AG09319 (cell line): ENCODE data around the gene CCL28.
"Not testable (repeated sequence)": the region's sequence is repeated elsewhere in the genome, so short reads cannot be mapped to it uniquely, and the experiment has no call there.

Experiments used
- DNase-seq: peaks from one replicate; pipeline ENCODE4 v3.0.0-alpha.2; 2010; ENCODE audit warnings: low read depth; ENCODE audit errors: extremely low read depth
- CTCF ChIP-seq: IDR thresholded peaks from 2 replicates; pipeline ENCODE4 v1.5.1; 2011; ENCODE audit warnings: low read depth, mild to moderate bottlenecking, inconsistent platforms, low read length, moderate library complexity

CCL28 gene

GRCh38 chr5:43412156-43412555 lies at the start of gene CCL28:
CCL28 (minus strand) TSS chr5:43412391; CDS start chr5:43412316, 75 bp downstream.
- DNase-seq = no peak
- TF ChIP-seq CTCF = no peak

- DNase-seq = no peak
- no peak for TF ChIP-seq CTCF
Measured at GRCh38 chr5:43461066-43461465, 48.9 kb upstream of the CCL28 start.

GRCh38 chr5:43456556-43456955 lies 44.4 kb upstream of the CCL28 start:
- DNase-seq = no peak
- no peak for TF ChIP-seq CTCF

- DNase-seq = not testable (repeated sequence)
Measured at GRCh38 chr5:43441575-43441974, 29.4 kb upstream of the CCL28 start.

GRCh38 chr5:43437062-43437660 lies 25.0 kb upstream of the CCL28 start:
- DNase-seq = no peak
- no peak for TF ChIP-seq CTCF

GRCh38 chr5:43433382-43433781 lies 21.2 kb upstream of the CCL28 start:
- TF ChIP-seq CTCF = no peak
- no peak for DNase-seq

GRCh38 chr5:43432486-43433375 lies 20.5 kb upstream of the CCL28 start:
- DNase-seq = peak; percentile 70
- no peak for TF ChIP-seq CTCF
